NCI-H128 (cell line): Measurements from ENCODE around the gene SNAP47.
"Not testable (repeated sequence)": the region's sequence is repeated elsewhere in the genome, so short reads cannot be mapped to it uniquely, and the experiment has no call there.

Source experiments
- DNase-seq: peaks from one replicate; lab custom pipeline; 2025; ENCODE audit not compliant: unreplicated experiment; lab: John Stamatoyannopoulos, UW

The SNAP47 gene, protein sequence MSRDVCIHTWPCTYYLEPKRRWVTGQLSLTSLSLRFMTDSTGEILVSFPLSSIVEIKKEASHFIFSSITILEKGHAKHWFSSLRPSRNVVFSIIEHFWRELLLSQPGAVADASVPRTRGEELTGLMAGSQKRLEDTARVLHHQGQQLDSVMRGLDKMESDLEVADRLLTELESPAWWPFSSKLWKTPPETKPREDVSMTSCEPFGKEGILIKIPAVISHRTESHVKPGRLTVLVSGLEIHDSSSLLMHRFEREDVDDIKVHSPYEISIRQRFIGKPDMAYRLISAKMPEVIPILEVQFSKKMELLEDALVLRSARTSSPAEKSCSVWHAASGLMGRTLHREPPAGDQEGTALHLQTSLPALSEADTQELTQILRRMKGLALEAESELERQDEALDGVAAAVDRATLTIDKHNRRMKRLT

GRCh38 chr1:227734856-227735538 lies at the start of gene SNAP47, which contains the start of gene JMJD4:
Gene SNAP47 (plus strand): TSS chr1:227735435. CDS start chr1:227747737, 12,302 bp downstream.
Gene JMJD4 (minus strand): TSS chr1:227735302. CDS start chr1:227735273, 29 bp downstream.
- peak; percentile 87 for DNase-seq

DNA sequence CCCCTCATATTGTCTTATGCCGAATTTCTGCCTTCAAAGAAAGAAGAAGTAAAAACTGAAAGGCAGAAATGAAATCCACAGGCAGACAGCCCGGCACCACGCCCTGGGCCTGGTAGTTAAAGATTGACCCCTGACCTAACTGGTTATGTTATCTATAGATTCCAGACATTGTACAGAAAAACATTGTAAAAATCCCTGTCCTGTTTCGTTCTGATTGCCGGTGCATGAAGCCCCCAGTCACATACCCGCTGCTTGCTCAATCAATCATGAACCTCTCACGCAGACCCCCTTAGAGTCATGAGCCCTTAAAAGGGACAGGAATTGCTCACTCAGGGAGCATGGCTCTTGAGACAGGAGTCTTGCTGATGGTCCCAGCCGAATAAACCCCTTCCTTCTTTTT lies 49.4 kb upstream of the SNAP47 start:
- DNase-seq: no peak

DNA sequence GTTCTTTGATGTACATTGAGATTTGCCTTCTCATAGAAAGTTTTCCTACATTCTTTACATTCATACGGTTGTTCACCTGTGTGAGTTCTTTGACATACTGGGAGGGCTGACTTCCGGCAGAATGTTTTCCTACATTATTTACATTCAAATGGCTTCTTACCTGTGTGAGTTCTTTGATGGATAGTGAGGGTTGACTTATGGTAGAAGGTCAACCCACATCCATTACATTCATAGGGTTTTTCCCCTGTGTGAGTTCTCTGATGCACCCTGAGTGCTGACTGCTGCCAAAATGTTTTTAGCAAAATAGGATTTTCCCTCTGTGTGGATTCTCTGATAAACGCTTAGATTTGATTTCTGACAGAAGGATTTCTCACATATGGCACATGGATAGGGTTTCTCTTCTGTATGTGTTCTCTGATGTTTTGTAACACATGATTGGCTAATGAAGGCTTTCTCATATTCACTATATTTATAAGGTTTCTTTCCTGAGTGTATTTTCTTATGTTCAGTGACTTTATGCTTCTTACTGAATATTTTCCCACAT lies 37.8 kb upstream of the SNAP47 start:
- no peak for DNase-seq

GRCh38 chr1:227701631-227702030 lies 33.6 kb upstream of the SNAP47 start:
- DNase-seq: not testable (repeated sequence)

DNA sequence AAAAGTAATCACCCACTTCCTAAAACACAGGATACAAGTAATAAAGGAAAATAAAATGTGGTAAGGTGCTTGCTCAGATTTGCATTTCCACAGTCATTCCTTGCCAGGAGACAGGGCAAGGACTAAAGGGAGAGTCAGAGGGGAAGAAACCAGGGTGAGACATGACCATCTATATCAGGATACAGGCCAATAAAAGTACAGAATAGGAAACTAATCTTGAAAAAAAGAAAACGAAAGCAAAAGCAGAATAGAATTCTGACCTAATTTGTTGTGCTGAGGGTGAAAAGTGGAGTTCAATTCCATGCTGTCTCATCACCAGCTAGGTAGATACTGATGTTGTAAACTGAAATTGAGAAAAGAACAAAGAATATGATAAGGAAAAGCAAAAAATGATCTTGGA lies 27.4 kb upstream of the SNAP47 start:
- no peak for DNase-seq

DNA sequence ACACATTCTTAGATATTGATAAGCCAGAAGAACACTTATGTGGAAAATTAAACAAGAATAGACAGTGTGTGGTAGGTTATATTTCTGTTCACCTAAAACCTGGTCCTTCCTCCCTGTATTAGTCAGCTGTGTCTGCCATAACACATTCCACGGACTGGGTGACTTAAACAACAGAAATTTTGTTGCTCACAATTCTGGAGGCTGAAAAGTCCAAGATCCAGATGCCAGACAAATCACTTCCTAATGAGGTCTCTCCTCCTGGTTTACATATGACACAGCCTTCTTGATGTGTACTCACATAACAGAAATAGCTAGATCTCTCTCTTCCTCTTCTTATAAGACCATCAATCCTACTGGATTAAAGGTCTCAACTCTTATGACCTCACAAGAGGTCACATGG lies 25.8 kb upstream of the SNAP47 start:
- DNase-seq: no peak

GRCh38 chr1:227710474-227710873 lies 24.8 kb upstream of the SNAP47 start:
- not testable (repeated sequence) for DNase-seq

DNA sequence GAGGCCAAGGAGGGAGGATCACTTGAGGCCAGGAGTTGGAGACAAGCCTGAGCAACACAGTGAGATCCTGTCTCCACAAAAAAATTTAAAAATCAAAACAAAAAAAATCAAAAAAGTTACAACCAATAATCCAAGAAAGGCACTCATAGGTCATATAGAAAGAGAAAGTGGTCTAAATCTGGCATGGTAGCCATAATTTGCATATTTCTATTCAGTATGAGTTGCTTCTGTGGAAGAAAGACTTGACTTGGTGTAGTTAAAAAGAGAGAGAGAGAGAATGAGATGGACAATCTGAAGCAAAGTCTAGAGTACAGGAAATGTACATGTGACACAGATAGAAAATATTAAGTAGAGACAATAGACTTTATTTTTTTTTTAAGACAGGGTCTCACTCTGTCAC lies 22.6 kb upstream of the SNAP47 start:
- DNase-seq: no peak

DNA sequence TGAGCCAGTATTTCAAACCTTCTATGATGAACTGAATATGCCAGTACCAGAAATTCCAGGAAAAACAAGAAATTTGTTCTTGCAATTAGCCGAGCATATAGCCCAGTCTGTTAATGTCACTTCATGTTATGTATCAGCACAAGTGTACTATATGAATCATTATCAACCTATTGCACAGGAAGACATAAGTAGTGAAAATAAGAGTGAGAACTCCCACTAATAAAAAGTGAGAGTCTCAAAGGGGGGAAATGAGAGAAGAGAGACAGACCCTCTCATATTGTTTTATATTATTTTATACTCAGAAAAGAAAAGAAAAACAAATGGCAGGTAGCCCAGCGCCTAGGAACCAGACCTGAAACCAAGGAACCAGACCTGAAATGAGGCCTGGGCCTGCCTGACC lies 16.3 kb upstream of the SNAP47 start:
- DNase-seq: no peak

DNA sequence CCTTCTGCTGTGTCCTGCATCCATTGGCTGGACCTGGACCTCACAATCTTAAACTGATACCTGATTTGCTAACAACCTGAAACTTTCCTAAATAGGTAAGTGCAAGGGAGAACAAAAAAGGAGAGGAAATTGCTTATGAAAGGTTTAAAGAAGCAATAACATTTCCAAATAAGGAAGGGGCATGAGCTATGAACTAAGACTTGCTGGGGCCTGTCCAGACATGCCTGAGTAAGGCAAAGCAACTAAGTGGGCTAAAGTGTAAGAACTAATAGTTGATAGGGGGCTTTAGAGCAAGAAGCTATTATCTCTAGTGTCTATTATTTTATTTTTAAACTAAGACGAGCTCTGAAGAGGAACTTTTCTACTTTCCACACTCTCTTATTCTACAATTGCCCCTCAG lies 11.8 kb upstream of the SNAP47 start:
- DNase-seq: no peak

GRCh38 chr1:227725046-227725445 lies 10.2 kb upstream of the SNAP47 start:
- no peak for DNase-seq

GRCh38 chr1:227726318-227726717 lies 8.9 kb upstream of the SNAP47 start:
- no peak for DNase-seq

GRCh38 chr1:227726924-227727599 lies 8.2 kb upstream of the SNAP47 start:
- DNase-seq: no peak

GRCh38 chr1:227728059-227728891 lies 7.0 kb upstream of the SNAP47 start:
- DNase-seq: peak; percentile 67

DNA sequence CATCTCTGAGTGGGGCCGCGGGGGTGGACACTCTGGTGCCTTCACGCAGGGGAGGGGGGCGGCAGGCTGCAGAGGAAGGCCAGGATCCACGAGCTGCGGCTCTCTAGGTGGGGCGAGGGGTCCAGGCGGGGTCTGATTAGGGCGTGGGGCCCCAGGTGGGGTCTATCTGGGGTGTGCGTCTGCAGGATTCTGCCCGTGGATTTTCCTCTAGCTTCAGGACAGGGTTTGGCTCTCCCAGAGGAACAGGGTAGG lies 6.4 kb upstream of the SNAP47 start:
- no peak for DNase-seq

- DNase-seq: no peak
Observed at GRCh38 chr1:227729144-227729880, 5.9 kb upstream of the SNAP47 start.

- DNase-seq: no peak
Observed at GRCh38 chr1:227729881-227730629, 5.2 kb upstream of the SNAP47 start.

GRCh38 chr1:227730630-227731151 lies 4.5 kb upstream of the SNAP47 start:
- DNase-seq: no peak

DNA sequence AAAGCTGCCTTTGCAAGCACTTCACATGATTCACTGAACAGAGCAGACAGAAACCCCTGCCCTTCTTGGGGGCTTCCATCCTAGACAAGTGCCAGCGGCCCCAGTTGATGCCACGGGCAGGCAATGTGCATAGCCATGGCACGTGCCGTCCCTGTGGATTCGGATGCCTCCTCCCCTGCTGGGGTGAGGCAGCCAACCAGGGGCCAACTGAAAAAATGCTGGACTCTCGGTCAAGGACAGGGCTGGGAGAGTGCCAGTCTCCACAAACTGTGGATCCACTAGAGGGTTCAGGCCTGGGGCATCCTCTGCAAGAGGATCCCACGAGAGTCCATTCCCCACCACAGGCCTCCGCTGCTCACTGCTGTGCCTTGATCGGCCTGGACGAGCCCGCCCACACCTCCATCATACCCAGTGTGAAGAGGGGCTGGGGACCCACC lies 4.0 kb upstream of the SNAP47 start:
- no peak for DNase-seq
